NCI-H446 (cell line): ENCODE results near the gene AIFM3.
"Not testable (repeated sequence)": the region's sequence is repeated elsewhere in the genome, so short reads cannot be mapped to it uniquely, and the experiment has no call there.

Experiments
- DNase-seq, 2 experiments: peaks; one replicate each; lab custom pipeline; 2025; lab: John Stamatoyannopoulos, UW

Gene AIFM3

GRCh38 chr22:20959578-20960461, 7.2 kb upstream of the AIFM3 start:
- DNase-seq = no peak

DNA sequence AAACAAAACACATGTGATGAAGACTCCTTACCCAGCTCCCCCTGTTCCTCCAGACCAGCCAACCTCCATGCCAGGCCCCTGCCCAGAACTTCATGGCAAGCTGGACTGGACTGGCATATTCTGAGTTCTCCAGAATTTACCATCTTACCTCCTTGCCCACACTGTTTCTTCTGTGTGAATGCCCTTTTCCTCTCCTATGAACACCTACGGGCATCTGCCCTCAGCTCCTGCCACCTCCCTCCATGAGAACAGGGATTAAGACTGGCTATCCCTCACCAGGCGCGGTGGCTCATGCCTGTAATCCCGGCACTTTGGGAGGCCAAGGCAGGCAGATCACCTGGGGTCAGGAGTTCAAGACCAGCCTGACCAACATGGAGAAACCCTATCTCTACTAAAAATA, 6.4 kb upstream of the AIFM3 start:
- DNase-seq = no peak

DNA sequence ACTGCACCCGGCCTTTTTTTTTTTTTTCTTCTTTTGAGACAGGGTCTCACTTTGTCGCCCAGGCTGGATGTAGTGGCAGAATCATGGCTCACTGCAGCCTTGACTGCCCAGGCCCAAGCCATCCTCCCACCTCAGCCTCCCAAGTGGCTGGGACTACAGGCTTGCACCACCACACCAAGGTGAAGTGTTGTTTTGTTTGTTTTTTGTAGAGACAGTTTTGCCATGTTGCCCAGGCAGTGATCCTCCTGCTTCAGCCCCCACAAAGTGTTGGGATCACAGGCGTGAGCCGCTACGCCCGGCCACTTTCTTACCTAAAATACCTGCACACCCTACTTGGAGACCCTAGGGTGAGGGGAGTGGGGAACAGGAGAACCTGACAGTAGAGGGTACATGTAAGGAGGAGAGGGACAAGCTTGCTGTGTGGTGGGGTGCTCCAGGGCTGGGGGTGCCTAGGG, 4.5 kb upstream of the AIFM3 start:
- no peak for DNase-seq

DNA sequence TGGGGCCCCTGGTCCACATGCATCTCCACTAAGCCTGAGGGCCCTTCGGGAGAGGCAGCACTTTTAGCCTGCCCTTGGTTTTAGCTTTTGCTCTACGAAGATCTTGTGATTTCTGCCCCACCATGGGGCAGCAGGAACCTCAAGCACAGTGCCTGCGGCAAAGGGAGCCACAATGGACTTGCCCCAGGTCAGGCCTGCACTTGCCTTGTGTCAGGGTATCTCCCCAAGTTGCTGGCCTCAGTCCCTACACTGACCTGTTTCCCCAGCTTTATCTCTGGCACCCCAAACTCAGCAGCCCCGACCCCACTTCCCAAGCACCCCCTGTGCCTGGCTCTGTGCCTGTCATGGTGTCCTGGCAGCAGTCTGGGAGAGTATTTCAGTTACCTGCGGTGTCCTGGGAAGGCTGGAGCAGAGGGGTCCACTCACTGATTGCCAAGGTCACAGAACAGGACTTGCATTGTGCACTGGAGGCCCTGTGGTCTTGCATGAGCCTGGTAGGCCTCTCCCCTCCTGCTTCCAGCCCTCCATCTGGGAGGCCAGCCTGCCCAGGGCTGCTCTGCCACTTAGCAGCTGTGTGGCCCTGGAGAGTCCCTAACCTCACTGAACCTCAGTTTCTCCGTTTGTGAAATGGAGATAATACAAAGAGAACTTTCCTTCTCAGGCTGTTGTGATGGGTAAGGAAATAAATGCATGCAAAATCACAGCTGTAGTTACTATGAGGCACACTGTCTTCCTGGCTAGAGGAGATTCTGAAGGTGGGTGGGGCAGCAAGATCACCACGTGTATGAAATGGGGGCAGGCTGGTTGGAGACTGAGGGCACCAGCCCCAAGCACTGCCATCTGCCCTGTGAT, 3.6 kb upstream of the AIFM3 start:
- DNase-seq = no peak

- DNase-seq = no peak
Measured at GRCh38 chr22:20964090-20964798, 2.8 kb upstream of the AIFM3 start.

DNA sequence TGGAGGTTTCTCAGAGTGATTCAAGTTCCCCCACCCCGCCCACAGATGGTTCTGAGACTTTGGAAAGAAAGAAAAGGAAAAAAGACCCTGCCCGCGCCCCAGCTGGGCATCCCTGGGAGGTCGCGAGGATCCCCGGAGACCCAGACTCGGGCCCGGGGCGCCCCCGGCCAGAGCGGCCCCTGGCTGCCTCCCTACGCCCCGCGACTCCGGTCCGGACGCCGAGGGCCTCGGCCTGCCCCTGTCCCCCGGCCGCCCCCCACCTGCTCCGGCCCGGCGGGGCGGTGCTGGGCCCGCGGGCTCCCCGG, 2.3 kb upstream of the AIFM3 start:
- no peak for DNase-seq

GRCh38 chr22:20965104-20965887, 1.8 kb upstream of the AIFM3 start:
- DNase-seq = no peak

GRCh38 chr22:20965888-20966855, 883 bp upstream of the AIFM3 start:
- DNase-seq = no peak

- no peak for DNase-seq
Measured at GRCh38 chr22:20967697-20968211, 699 bp downstream of the AIFM3 start.

DNA sequence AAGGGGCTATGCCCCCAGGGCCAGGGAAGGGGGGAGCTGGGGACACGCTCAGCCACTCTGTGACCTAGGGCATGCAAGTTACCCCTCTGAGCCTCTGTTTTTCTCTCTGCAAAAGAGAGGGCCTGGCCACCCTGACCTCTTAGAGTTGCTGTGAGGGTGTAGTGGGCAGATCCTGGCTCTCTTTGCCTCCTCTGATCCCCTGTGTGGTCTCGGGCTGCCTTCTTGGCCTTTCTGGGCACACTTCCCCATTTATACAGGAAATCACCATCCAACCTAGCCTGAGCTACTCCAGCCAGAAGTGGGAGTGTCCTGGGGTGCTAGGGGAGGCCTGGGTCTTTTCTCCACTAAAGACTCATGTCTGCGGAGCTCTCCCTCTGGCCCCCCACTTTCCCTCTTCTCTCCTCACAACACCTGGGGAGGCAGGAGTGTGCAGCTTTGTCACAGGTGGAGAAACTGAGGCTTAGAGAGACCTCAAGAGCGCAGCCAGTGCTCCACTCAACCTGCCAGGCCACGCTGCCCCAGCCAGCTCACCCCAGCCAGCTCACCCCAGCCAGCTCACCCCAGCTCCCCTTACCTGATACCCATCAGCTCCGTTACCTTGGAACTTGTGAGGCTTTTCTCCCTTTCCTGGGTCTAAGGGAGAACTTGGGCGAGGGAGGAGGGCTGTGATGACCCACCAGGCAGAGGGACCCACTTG, 1.4 kb downstream of the AIFM3 start:
- no peak for DNase-seq

GRCh38 chr22:20970939-20971657, 4.0 kb downstream of the AIFM3 start:
- DNase-seq = peak; percentile 44 to 74

GRCh38 chr22:20972014-20972694, 5.1 kb downstream of the AIFM3 start:
- not testable (repeated sequence) for DNase-seq

DNA sequence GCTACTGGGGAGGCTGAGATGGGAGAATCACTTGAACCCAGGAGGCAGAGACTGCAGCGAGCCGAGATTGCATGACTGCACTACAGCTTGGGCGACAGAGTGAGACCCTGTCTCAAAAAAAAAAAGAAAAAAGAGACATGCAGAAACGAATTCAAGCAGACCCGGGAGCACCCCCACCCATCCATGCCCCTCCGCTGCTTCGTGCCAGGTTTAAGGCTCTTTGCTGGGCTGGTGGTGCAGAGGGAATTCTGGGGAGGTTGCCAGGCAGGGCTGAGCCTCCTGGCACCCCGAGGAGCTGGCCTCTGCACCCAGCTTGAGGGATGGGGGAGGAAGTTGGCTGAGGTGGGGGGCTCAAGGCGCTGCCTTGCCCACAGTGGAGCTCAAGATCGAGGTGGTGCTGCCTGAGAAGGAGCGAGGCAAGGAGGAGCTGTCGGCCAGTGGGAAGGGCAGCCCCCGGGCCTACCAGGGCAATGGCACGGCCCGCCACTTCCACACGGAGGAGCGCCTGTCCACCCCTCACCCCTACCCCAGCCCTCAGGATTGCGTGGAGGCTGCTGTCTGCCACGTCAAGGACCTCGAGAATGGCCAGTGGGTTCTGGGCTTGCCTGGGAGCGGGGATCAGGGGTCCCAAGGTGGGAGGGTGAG, 6.0 kb downstream of the AIFM3 start:
- DNase-seq = no peak

DNA sequence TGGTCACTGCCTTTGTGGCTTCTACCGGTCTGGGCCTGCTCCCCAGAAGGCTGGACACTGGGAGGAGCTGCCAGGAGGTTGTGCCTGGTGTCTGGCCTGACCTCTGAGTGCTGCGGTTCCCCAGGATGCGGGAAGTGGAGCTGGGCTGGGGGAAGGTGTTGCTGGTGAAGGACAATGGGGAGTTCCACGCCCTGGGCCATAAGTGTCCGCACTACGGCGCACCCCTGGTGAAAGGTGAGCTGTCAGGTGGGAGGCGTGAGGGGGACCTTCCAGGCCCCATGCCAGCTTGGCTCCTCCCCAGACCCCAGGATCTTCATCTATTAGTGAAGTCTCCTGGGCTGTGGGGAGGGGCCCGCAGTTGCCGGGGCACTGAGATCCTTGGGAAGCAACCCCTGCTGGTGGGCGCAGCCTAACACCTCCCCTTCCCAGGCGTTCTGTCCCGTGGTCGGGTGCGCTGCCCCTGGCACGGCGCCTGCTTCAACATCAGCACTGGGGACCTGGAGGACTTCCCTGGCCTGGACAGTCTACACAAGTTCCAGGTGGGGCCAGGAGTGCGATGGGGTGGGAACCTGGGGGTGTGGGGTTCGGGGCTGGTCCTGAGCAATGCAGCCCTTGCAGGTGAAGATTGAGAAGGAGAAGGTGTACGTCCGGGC, 6.7 kb downstream of the AIFM3 start:
- no peak for DNase-seq

DNA sequence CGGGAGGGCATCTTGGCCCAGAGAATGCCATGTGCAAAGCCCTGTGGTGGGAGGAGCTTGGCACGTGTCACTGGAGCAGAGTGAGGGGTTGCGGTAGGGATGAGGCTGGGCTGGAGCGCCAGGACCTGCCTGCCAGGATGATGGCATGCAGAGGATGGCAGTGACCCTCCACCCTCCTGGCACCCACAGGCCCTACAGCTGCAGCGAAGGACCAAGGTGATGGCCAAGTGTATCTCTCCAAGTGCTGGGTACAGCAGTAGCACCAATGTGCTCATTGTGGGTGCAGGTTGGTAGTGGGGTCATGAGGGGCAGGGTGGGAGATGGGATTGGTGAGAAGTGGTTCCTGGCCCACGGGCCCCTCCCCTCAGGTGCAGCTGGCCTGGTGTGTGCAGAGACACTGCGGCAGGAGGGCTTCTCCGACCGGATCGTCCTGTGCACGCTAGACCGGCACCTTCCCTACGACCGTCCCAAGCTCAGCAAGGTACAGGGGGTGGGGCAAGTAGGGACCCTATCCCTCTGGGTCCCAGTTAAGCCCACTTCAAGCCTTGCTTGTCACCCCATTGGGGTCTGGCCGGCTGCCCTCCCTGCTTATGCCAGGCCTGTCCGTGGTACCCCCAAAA, 7.4 kb downstream of the AIFM3 start:
- no peak for DNase-seq

DNA sequence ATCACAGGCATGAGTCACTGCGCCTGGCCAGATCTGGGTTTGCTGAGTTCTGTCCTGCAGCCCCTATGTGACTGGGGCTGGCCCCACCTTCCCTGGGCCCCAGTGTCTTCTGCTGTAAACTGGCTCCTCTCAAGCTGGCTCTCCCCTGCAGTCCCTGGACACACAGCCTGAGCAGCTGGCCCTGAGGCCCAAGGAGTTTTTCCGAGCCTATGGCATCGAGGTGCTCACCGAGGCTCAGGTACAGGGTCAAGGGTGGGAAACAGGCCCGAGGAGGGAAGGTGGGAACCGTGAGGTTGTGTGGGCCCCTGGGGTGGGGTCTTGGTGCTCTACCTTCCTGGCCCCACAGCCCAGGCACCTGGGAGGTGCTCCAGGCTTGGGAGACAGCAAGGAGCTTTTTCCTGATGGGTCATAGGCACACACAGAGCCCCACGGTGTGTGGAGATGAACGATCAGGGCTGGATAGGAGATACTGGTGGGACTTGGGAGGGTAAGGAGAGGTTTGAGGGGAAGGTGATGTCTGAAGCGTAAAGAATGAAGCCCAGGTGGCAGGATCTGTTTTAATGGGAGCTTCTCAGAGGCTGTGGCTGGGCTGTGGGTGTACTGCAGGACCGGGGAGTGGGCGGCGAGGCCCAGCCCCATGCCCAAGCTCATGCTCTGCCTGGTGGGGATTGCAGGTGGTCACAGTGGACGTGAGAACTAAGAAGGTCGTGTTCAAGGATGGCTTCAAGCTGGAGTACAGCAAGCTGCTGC, 8.7 kb downstream of the AIFM3 start:
- DNase-seq = no peak
